ENCODE measurements around the gene MESP1. TPM values are rescaled to one million over a fixed set of nuclear protein-coding genes. Genes with fewer than 3 reads are reported as not detected.

MESP1 gene
- total and polyA plus RNA-seq, 2 of the 8 experiments (the other 6 are each of a cell fraction or from before 2014, with no cell fraction given) = 0.15 to 0.23 TPM

GRCh38 chr15:89778861-89779260 is 27.8 kb upstream of the MESP1 start:
- no peak overlapping the region for H3K9ac ChIP-seq (replicated peaks in 1 of 4; ENCODE audit: extremely low read depth in 1 of 4, low read depth in 3 of 4, low read length in 3 of 4)
- H3K4me3 ChIP-seq (ENCODE audit: extremely low read depth in 1 of 4, insufficient read depth in 2 of 4, low read depth in 3 of 4, low read length in 4 of 4) = no peak overlapping the region
- no peaks in the 10 kb centered on the region for H3K79me2 ChIP-seq (ENCODE audit: control insufficient read depth in 1 of 2, insufficient read depth in 2 of 2, low read length in 2 of 2)
- no peaks in the 10 kb centered on the region for H3K36me3 ChIP-seq (ENCODE audit: control insufficient read depth in 2 of 4, insufficient read depth in 4 of 4, low read length in 3 of 4)
- H2AFZ ChIP-seq (ENCODE audit: low read length) = no peak overlapping the region
- H3K23me2 ChIP-seq (ENCODE audit: low read depth, low read length) = no peaks in the 10 kb centered on the region; the same call in 1 of the 2 replicates
- no peaks in the 10 kb centered on the region for H4K20me1 ChIP-seq (replicated peaks in 1 of 2; ENCODE audit: control insufficient read depth in 1 of 2, insufficient read depth in 2 of 2, low read length in 2 of 2)
- H4K91ac ChIP-seq (replicated peaks; ENCODE audit: insufficient read length, low read length) = no peak overlapping the region
- 0 out of 2 replicates have a peak overlapping the region, but pooled peaks have one; percentile 81 for H2BK15ac ChIP-seq (ENCODE audit: low read length)
- H3K18ac ChIP-seq (ENCODE audit: extremely low read depth, low read length) = no peak overlapping the region
- no peak overlapping the region for H2BK20ac ChIP-seq (ENCODE audit: low read length)
- no peak overlapping the region for H3K27ac ChIP-seq (ENCODE audit: low read depth, low read length)
- no peak overlapping the region for H3K14ac ChIP-seq (ENCODE audit: insufficient read length)
- no peak overlapping the region for H4K5ac ChIP-seq (ENCODE audit: insufficient read length, low read depth, low read length)
- peaks cover 13 to 31% (median 27%) of the 10 kb centered on the region in 4 experiments for H3K27me3 ChIP-seq (replicated peaks in 1 of 4; ENCODE audit: control insufficient read depth in 3 of 4, extremely low read depth in 1 of 4, insufficient read depth in 3 of 4, low read length in 3 of 4)
- ChIA-PET POLR2A (ENCODE audit: partially characterized antibody) (interaction anchor here (0.6 kb wide), 1 partner anchor 200 kb away, joined by 3 read pairs; no protein-coding TSS in a partner anchor), CTCF (ENCODE audit: partially characterized antibody) (interaction anchor here (4.9 to 5.1 kb wide), 2 partner anchors 16 to 18 kb away, joined by 26 to 32 read pairs; no protein-coding TSS in a partner anchor)
- 91% methylated on average over 4 of the region's 4 CpGs; no CpG with 5 or more reads in 1 of the 2 experiments for WGBS, 2 experiments (ENCODE audit: extremely low coverage in 1 of 2, insufficient coverage in 1 of 2, insufficient read length in 1 of 2, insufficient replicate concordance in 2 of 2, low coverage in 1 of 2, low lambda C conversion rate in 2 of 2, missing lambda C conversion rate in 1 of 2)
- H3K4me1 ChIP-seq (replicated peaks in 1 of 4; ENCODE audit: control insufficient read depth in 3 of 4, insufficient read depth in 4 of 4, low read length in 3 of 4) = peaks cover 8 to 10% (median 9%) of the 10 kb centered on the region in 4 experiments
- H3K56ac ChIP-seq (replicated peaks; ENCODE audit: insufficient read length, low read depth, low read length) = no peak overlapping the region
- H3K4ac ChIP-seq (replicated peaks; ENCODE audit: insufficient read length, low read depth, low read length) = no peak overlapping the region
- H3K9me3 ChIP-seq (ENCODE audit: insufficient read depth in 2 of 2, low read depth in 1 of 2, low read length in 1 of 2) = no peaks in the 10 kb centered on the region
- H3K4me2 ChIP-seq (ENCODE audit: insufficient read depth in 1 of 2, low read depth in 2 of 2, low read length in 2 of 2) = no peak overlapping the region
- FAIRE-seq (no peak), DNase-seq (ENCODE audit: low read depth in 1 of 2, low spot score in 2 of 2) (no peak)
- no peak overlapping the region for H2BK12ac ChIP-seq (ENCODE audit: low read depth, low read length)
- TF ChIP-seq FOSL1 (IDR thresholded peaks at IDR 0.05; ENCODE audit: insufficient read depth, low read depth, low read length) = no peak
- TF ChIP-seq SAP30 (IDR thresholded peaks at IDR 0.05; ENCODE audit: insufficient read depth, insufficient replicate concordance, low read length) = no peak
- TF ChIP-seq ATF3 (IDR thresholded peaks at IDR 0.05; ENCODE audit: insufficient read depth, low read depth, low read length) = no peak
- TF ChIP-seq TAF7 (optimal IDR thresholded peaks at IDR 0.05; ENCODE audit: borderline replicate concordance, low read depth, low read length) = no peak
- no peak for TF ChIP-seq SP2 (IDR thresholded peaks at IDR 0.05; ENCODE audit: low read length)
- no peak for TF ChIP-seq HDAC6 (IDR thresholded peaks at IDR 0.05; ENCODE audit: low read depth, low read length)
- no peak for TF ChIP-seq MAX (IDR thresholded peaks at IDR 0.05)
- no peak for TF ChIP-seq BRCA1 (IDR thresholded peaks at IDR 0.05; ENCODE audit: low read depth, low read length)
- TF ChIP-seq ATF2 (IDR thresholded peaks at IDR 0.05; ENCODE audit: low read length) = no peak
- no peak overlapping the region for H3K23ac ChIP-seq (ENCODE audit: insufficient read length)
- no peak overlapping the region for H2BK120ac ChIP-seq (replicated peaks; ENCODE audit: low read depth, low read length)
- H2BK5ac ChIP-seq (ENCODE audit: low read depth, low read length) = no peak overlapping the region
- H4K8ac ChIP-seq (ENCODE audit: extremely low read depth, insufficient read depth, low read length) = no peak overlapping the region
- no peak overlapping the region for H2AK5ac ChIP-seq (ENCODE audit: low read depth, low read length)
- H3K79me1 ChIP-seq (ENCODE audit: low read depth, low read length) = no peaks in the 10 kb centered on the region
